ENCODE data around the gene CCNF.

CCNF gene

GRCh38 chr16:2485811-2486507 is 56.7 kb downstream of the CCNF start:
- no peak for DNase-seq (ENCODE audit: low read depth)

- DNase-seq (ENCODE audit: low read depth) = peak; percentile 58
These were observed 57.6 kb downstream of the CCNF start for GRCh38 chr16:2486645-2487516.

- no peak for DNase-seq (ENCODE audit: low read depth)
These were observed 58.2 kb downstream of the CCNF start for GRCh38 chr16:2487517-2487842.

GRCh38 chr16:2487903-2488531 is 58.8 kb downstream of the CCNF start:
- no peak for DNase-seq (ENCODE audit: low read depth)

GRCh38 chr16:2489581-2489980 is 60.3 kb downstream of the CCNF start:
- no peak for DNase-seq (ENCODE audit: low read depth)

- no peak for DNase-seq (ENCODE audit: low read depth)
These were observed 61.2 kb downstream of the CCNF start for GRCh38 chr16:2490190-2491105.

- DNase-seq (ENCODE audit: low read depth) = no peak
These were observed 63.0 kb downstream of the CCNF start for GRCh38 chr16:2492292-2492691.

GRCh38 chr16:2493605-2494004 is 64.4 kb downstream of the CCNF start:
- DNase-seq (ENCODE audit: low read depth) = no peak

GRCh38 chr16:2494616-2495015 is 65.4 kb downstream of the CCNF start:
- no peak for DNase-seq (ENCODE audit: low read depth)

- no peak for DNase-seq (ENCODE audit: low read depth)
These were observed 65.8 kb downstream of the CCNF start for GRCh38 chr16:2495041-2495440.

GRCh38 chr16:2496223-2497115 is 67.2 kb downstream of the CCNF start:
- no peak for DNase-seq (ENCODE audit: low read depth)

- no peak for DNase-seq (ENCODE audit: low read depth)
These were observed 67.9 kb downstream of the CCNF start for GRCh38 chr16:2497116-2497630.

GRCh38 chr16:2497695-2498484 is 68.6 kb downstream of the CCNF start:
- DNase-seq (ENCODE audit: low read depth) = no peak

GRCh38 chr16:2498531-2499253 is 69.4 kb downstream of the CCNF start:
- DNase-seq (ENCODE audit: low read depth) = no peak

GRCh38 chr16:2499454-2499853 is 70.2 kb downstream of the CCNF start:
- DNase-seq (ENCODE audit: low read depth) = no peak

GRCh38 chr16:2499890-2500429 is 70.7 kb downstream of the CCNF start:
- no peak for DNase-seq (ENCODE audit: low read depth)

GRCh38 chr16:2500430-2500917 is 71.2 kb downstream of the CCNF start:
- no peak for DNase-seq (ENCODE audit: low read depth)

GRCh38 chr16:2500918-2501750 is 71.9 kb downstream of the CCNF start:
- DNase-seq (ENCODE audit: low read depth) = peak; percentile 66
